ENCODE measurements around the gene KDM4C. TPM values are rescaled to one million over a fixed set of nuclear protein-coding genes. Genes with fewer than 3 reads are reported as not detected.

The KDM4C gene
- total and polyA plus RNA-seq, 2 of the 4 experiments (the other 2 are of a cell fraction) = 11.8 to 23.8 TPM

- Histone ChIP-seq H4K5ac (ENCODE audit: low read depth, low read length) (no peak overlapping the region), H3K36me3 (ENCODE audit: control insufficient read depth, insufficient read depth, low read length) (no peaks in the 10 kb centered on the region), H2BK20ac (ENCODE audit: low read depth, low read length) (no peak overlapping the region), H3K56ac (ENCODE audit: extremely low read depth, insufficient read depth, low read length) (no peak overlapping the region), H3K9me3 (ENCODE audit: control insufficient read depth, insufficient read depth, low read length) (no peaks in the 10 kb centered on the region), H2BK120ac (ENCODE audit: low read depth, low read length) (no peak overlapping the region), H2BK5ac (ENCODE audit: low read depth, low read length, poor library complexity, severe bottlenecking) (no peak overlapping the region), H4K8ac (ENCODE audit: low read depth in 2 of 2, low read length in 2 of 2) (no peak overlapping the region), H2AK9ac (replicated peaks; ENCODE audit: low read depth, low read length, poor library complexity) (no peak overlapping the region), H3K18ac (ENCODE audit: low read depth, low read length) (no peak overlapping the region), H4K91ac (ENCODE audit: insufficient read depth, low read depth, low read length) (no peak overlapping the region), H2AFZ (replicated peaks; ENCODE audit: low read length, poor library complexity) (no peak overlapping the region), H3K4me3 (ENCODE audit: insufficient read depth, low read depth, low read length) (no peak overlapping the region), H3K27me3 (ENCODE audit: control insufficient read depth, insufficient read depth, low read length) (no peaks in the 10 kb centered on the region), H2BK15ac (ENCODE audit: low read depth, low read length) (no peak overlapping the region), H3K14ac (replicated peaks; ENCODE audit: low read depth, low read length) (no peak overlapping the region), H3K79me1 (ENCODE audit: low read depth in 1 of 2, low read length in 2 of 2) (no peaks in the 10 kb centered on the region), H3K9me1 (ENCODE audit: insufficient read depth, low read length) (0 out of 2 replicates have a peak, but pooled peaks cover 4% of the 10 kb centered on the region), H3K4me1 (ENCODE audit: control insufficient read depth, insufficient read depth, low read length) (no peaks in the 10 kb centered on the region), H4K20me1 (ENCODE audit: insufficient read depth, low read length) (no peaks in the 10 kb centered on the region), H3K4ac (ENCODE audit: low read depth, low read length) (no peak overlapping the region), H3K27ac (ENCODE audit: insufficient read depth, low read length) (no peak overlapping the region), H3K9ac (ENCODE audit: low read depth, low read length) (no peak overlapping the region), H3K23ac (ENCODE audit: low read depth, low read length) (no peak overlapping the region), H2AK5ac (ENCODE audit: low read depth, low read length) (no peak overlapping the region), H3K4me2 (ENCODE audit: low read depth, low read length) (no peak overlapping the region)
- dilution Hi-C loops (cut with HindIII; ENCODE audit: low sequenced_read_pairs, unreplicated experiment) (no loop called here), in situ Hi-C loops (cut with MboI; ENCODE audit: low sequenced_read_pairs) (no loop called here), intact Hi-C loops (cut with micrococcal nuclease) (no loop called here)
- ChIA-PET POLR2A (ENCODE audit: unreplicated experiment) (no interaction called here), CTCF (no interaction called here)
- no peak for DNase-seq
- BruUV-seq (replicated peaks) = no TSS peak
- no CpG with 5 or more reads among the region's 5 CpGs for WGBS, 2 experiments (ENCODE audit: extremely low coverage in 2 of 2, insufficient read length in 1 of 2)
- no peak for ATAC-seq (ENCODE audit: low read depth)
- no peak for TF ChIP-seq MAFK (IDR thresholded peaks at IDR 0.05; ENCODE audit: low read depth, low read length)
- TF ChIP-seq NFE2L2 (IDR thresholded peaks at IDR 0.05; ENCODE audit: low read depth, low read length) = no peak
- TF ChIP-seq POLR2A (IDR thresholded peaks at IDR 0.05; ENCODE audit: low read depth, low read length) = no peak
- no peak for TF ChIP-seq ELK1 (IDR thresholded peaks at IDR 0.05; ENCODE audit: borderline replicate concordance, low read depth, low read length)
- TF ChIP-seq RAD21 (IDR thresholded peaks at IDR 0.05; ENCODE audit: low read length) = no peak
- no peak for TF ChIP-seq CTCF (conservative IDR thresholded peaks at IDR 0.05; ENCODE audit: low read depth, low read length)
- no peak for TF ChIP-seq SMC3 (IDR thresholded peaks at IDR 0.05; ENCODE audit: low read depth, low read length)
- TF ChIP-seq CEBPB (IDR thresholded peaks at IDR 0.05; ENCODE audit: low read depth, low read length) = no peak
- TF ChIP-seq MXI1 (IDR thresholded peaks at IDR 0.05; ENCODE audit: borderline replicate concordance, low read depth, low read length) = no peak
- no peak for TF ChIP-seq CHD1 (IDR thresholded peaks at IDR 0.05; ENCODE audit: low read depth, low read length)
- no peak for TF ChIP-seq RCOR1 (IDR thresholded peaks at IDR 0.05; ENCODE audit: insufficient replicate concordance, low read length)
Observed at GRCh38 chr9:6884101-6884500, 126.3 kb downstream of the KDM4C start.
